ENCODE results near the gene PTPRG. TPM values are rescaled to one million over a fixed set of nuclear protein-coding genes. Genes with fewer than 3 reads are reported as not detected.

Gene PTPRG
- total RNA-seq, 1 experiment from 2014 or later = 69.3 TPM

DNA sequence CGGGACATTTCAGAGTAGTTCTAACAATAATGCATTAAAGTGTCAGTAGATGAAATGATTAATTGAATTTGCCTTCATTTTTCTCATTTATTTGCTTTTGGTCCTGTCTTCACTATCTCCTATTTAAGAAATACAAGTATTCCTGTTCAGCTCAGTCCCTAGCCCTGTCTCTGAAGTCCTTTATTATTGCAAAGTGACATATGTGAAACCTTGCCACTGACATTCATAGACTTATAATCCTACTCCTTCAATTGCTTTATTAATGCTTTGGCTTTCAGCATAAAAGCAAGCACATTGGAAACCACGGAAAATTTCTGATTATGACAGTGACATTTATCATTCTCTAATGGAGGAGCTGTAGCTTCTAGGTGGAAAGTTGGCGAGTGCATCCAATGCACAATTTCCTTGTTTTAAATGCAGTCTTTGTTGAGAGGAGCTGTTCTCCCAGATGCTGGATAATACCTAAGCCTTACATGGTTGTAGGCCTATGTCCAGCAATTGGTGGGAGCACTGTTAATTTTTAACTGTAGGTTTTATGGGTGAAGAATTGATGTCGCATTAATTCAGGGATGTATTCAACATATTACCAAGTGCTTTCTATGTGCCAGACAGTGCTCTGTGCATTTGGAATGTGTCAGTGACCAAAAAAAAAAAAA, 474.2 kb downstream of the PTPRG start:
- Histone ChIP-seq H3K4ac (ENCODE audit: low read depth, low read length) (no peak overlapping the region), H3K9ac (ENCODE audit: extremely low read depth, insufficient read length, low read length) (no peak overlapping the region), H3K18ac (ENCODE audit: insufficient read length, low read depth, low read length) (no peak overlapping the region), H3K79me1 (ENCODE audit: insufficient read depth, low read depth, low read length, poor library complexity, severe bottlenecking) (no peaks in the 10 kb centered on the region), H3K4me1 (ENCODE audit: insufficient read depth, low read length) (no peaks in the 10 kb centered on the region), H2AFZ (ENCODE audit: low read length) (no peak overlapping the region), H2AK5ac (ENCODE audit: insufficient read length, low read length) (no peak overlapping the region), H4K20me1 (ENCODE audit: control insufficient read depth, insufficient read depth, insufficient read length) (no peaks in the 10 kb centered on the region), H3K27me3 (ENCODE audit: insufficient read depth, low read length) (no peaks in the 10 kb centered on the region), H3K27ac (ENCODE audit: insufficient read length, low read depth, low read length) (no peak overlapping the region), H3K23me2 (ENCODE audit: insufficient read length, low read depth, low read length, poor library complexity, severe bottlenecking) (no peaks in the 10 kb centered on the region), H3K56ac (ENCODE audit: insufficient read length, low read depth, low read length) (no peak overlapping the region), H3K14ac (ENCODE audit: insufficient read depth, low read length) (no peak overlapping the region), H3K79me2 (ENCODE audit: insufficient read depth, low read length) (no peaks in the 10 kb centered on the region), H3K4me2 (ENCODE audit: insufficient read depth, insufficient read length, low read length) (no peak overlapping the region), H3K23ac (ENCODE audit: insufficient read length, low read depth, low read length) (no peak overlapping the region), H4K8ac (replicated peaks; ENCODE audit: insufficient read length, low read depth, low read length) (no peak overlapping the region), H4K91ac (ENCODE audit: insufficient read length, low read depth, low read length) (no peak overlapping the region), H4K5ac (ENCODE audit: insufficient read length, low read depth, low read length) (no peak overlapping the region), H3T11ph (ENCODE audit: low read length) (no peak overlapping the region), H2BK15ac (ENCODE audit: low read depth, low read length) (no peak overlapping the region), H2BK12ac (ENCODE audit: insufficient read length, low read depth, low read length) (no peak overlapping the region), H2BK5ac (ENCODE audit: insufficient read length, low read length) (no peak overlapping the region), H3K9me3 (ENCODE audit: control insufficient read depth, low read depth, low read length) (no peaks in the 10 kb centered on the region), H2BK20ac (ENCODE audit: low read depth, low read length, poor library complexity, severe bottlenecking) (no peak overlapping the region), H2BK120ac (ENCODE audit: low read depth, low read length, poor library complexity, severe bottlenecking) (no peak overlapping the region)
- Mint-ChIP-seq H3K4me1 (no peaks in the 10 kb centered on the region), H3K4me3 (no peak overlapping the region), H3K27ac (no peak overlapping the region), H3K9me3 (no peaks in the 10 kb centered on the region), H3K36me3 (ENCODE audit: insufficient read depth in 1 of 3, low read depth in 3 of 3) (no peaks in the 10 kb centered on the region), H3K27me3 (ENCODE audit: low read depth) (no peaks in the 10 kb centered on the region)
- TF ChIP-seq, protein P1, sequence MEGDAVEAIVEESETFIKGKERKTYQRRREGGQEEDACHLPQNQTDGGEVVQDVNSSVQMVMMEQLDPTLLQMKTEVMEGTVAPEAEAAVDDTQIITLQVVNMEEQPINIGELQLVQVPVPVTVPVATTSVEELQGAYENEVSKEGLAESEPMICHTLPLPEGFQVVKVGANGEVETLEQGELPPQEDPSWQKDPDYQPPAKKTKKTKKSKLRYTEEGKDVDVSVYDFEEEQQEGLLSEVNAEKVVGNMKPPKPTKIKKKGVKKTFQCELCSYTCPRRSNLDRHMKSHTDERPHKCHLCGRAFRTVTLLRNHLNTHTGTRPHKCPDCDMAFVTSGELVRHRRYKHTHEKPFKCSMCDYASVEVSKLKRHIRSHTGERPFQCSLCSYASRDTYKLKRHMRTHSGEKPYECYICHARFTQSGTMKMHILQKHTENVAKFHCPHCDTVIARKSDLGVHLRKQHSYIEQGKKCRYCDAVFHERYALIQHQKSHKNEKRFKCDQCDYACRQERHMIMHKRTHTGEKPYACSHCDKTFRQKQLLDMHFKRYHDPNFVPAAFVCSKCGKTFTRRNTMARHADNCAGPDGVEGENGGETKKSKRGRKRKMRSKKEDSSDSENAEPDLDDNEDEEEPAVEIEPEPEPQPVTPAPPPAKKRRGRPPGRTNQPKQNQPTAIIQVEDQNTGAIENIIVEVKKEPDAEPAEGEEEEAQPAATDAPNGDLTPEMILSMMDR (conservative IDR thresholded peaks at IDR 0.05) = no peak
- WGBS (ENCODE audit: extremely low coverage, insufficient read length, low lambda C conversion rate) = no CpG with 5 or more reads among the region's 4 CpGs
- DNase-seq = no peak
